ENCODE measurements around the gene C16orf90.

DNA sequence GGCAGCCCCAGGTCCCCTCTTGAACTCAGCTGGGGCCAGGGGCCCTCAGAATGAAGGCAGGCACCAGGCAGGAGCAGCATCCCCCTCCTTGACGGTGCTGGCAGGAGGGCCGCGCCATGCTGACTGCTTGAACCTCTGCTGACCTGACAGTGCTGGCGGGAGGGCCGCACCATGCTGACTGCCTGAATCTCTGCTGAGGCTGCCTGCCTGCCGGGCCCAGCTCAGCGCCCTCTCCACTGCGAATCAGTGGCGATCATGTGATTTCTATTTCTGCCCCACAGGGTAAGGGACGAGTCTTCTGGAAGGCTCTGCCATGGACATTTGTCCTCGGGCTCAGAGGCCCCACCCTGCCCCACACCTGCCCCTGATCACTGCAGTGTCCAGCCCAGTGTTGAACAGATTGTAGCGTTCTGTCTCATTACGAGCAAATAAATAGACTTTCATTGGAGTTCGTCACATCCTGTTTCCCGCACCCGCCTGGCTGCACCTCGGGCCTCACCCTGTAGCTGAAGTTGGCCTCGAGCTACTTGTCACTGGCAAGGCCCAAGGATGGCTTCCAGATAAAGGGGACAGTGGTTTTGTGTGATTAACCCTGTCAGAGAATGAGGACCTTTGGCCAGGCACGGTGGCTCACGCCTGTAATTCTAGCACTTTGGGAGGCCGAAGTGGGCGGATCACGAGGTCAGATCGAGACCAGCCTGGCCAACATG, 8.6 kb downstream of the C16orf90 start:
- TF ChIP-seq, protein P1, sequence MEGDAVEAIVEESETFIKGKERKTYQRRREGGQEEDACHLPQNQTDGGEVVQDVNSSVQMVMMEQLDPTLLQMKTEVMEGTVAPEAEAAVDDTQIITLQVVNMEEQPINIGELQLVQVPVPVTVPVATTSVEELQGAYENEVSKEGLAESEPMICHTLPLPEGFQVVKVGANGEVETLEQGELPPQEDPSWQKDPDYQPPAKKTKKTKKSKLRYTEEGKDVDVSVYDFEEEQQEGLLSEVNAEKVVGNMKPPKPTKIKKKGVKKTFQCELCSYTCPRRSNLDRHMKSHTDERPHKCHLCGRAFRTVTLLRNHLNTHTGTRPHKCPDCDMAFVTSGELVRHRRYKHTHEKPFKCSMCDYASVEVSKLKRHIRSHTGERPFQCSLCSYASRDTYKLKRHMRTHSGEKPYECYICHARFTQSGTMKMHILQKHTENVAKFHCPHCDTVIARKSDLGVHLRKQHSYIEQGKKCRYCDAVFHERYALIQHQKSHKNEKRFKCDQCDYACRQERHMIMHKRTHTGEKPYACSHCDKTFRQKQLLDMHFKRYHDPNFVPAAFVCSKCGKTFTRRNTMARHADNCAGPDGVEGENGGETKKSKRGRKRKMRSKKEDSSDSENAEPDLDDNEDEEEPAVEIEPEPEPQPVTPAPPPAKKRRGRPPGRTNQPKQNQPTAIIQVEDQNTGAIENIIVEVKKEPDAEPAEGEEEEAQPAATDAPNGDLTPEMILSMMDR (conservative IDR thresholded peaks at IDR 0.05 in 1 of 2, IDR thresholded peaks at IDR 0.05 in 1 of 2; ENCODE audit: low read depth in 1 of 2, low read length in 2 of 2): no peak
- no peak for TF ChIP-seq EZH2 (IDR thresholded peaks at IDR 0.05; ENCODE audit: low read length, missing control alignments)

Measured in fibroblast of lung (primary cell).